NT2/D1 (cell line): ENCODE results near the gene SOX12.

ENCODE experiments used
- SUZ12 ChIP-seq: IDR thresholded peaks from 2 replicates; pipeline ENCODE4 v1.6.1; 2011; ENCODE audit not compliant: insufficient read length, insufficient read depth; ENCODE audit errors: extremely low read depth
- YY1 ChIP-seq: IDR thresholded peaks from 2 replicates; pipeline ENCODE4 v1.6.1; 2011; ENCODE audit not compliant: insufficient read length, insufficient read depth
- ZNF274 ChIP-seq: IDR thresholded peaks from 2 replicates; pipeline ENCODE4 v1.6.1; 2011; ENCODE audit warnings: mild to moderate bottlenecking, low read depth, low read length

DNA sequence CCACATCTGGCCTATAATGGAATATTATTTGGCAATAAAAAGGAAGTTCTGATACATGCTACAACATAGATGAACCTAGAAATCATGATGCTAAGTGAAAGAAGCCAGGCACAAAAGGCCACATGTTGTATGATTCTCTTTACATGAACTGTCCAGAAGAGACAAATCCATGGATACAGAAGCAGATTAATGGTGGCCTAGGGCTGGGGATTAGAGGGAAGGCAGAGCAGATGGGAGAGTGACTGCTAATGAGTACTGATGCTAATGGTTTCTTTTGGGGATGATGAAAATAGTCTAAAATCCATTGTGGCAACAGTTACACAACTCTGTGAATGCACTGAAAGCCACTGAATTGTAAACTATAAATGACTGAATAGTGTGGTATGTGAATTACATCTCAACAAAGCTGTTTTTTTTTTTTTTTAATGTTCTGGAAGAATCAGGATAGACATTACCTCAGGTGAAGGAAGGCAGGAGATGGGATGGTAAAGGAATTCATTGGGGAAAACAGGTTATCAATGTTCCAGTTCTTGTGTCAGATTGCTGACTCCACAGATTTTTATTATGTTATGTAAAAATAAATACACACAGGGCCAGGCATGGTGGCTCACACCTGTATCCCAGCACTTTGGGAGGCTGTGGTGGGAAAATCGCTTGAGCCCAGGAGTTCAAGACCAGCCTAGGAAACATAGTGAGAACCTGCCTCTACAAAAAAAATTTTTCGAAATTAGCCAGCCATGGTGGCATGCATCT, 8.9 kb upstream of the SOX12 start:
- TF ChIP-seq ZNF274 (no peak), SUZ12 (no peak), YY1 (no peak)
